Measurements from ENCODE around the gene TPTE. TPM values are rescaled to one million over a fixed set of nuclear protein-coding genes. Genes with fewer than 3 reads are reported as not detected.
"Not testable (repeated sequence)": the region's sequence is repeated elsewhere in the genome, so short reads cannot be mapped to it uniquely, and the experiment has no call there.

TPTE gene
- total and polyA plus RNA-seq, 2 donors (not counting 3 experiments of a cell fraction or from before 2014, with no cell fraction given): not detected

DNA sequence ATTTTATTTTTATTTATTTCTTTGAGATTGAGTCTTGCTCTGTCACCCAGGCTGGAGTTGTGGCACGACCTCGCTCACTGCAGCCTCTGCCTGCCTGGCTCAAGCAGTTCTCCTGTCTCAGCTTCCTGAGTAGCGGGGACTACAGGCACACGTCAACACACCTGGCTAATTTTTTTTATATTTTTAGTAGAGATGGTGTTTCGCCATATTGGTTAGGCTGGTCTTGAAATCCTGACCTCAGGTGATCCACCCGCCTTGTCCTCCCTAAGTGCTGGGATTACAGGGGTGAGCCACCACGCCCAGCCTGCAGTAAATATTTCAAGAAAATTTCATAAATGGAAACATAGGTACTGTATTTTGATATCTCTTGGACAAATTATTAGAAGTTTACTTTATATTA, 43.6 kb upstream of the TPTE start:
- H3K4me1 ChIP-seq (ENCODE audit: control insufficient read depth, extremely low read depth, insufficient read depth, low read length); H3K27ac ChIP-seq (ENCODE audit: insufficient read depth, low read depth, low read length); H4K20me1 ChIP-seq (replicated peaks; ENCODE audit: control insufficient read depth, extremely low read depth, insufficient read depth, low read length); POLR2A ChIA-PET; CTCF ChIA-PET; H3K9me1 ChIP-seq (replicated peaks; ENCODE audit: control insufficient read depth, extremely low read depth, insufficient read depth, low read length); H3K36me3 ChIP-seq (ENCODE audit: control insufficient read depth in 2 of 2, extremely low read depth in 1 of 2, insufficient read depth in 2 of 2, low read length in 2 of 2); intact Hi-C loops (cut with micrococcal nuclease); dilution Hi-C loops (cut with MboI; ENCODE audit: extremely low pct_ligation_motif_present, low sequenced_read_pairs); DNase-seq (ENCODE audit: low read depth, low spot score); BruUV-seq (replicated peaks); H3K9ac ChIP-seq (replicated peaks; ENCODE audit: extremely low read depth, insufficient read depth, low read length); H3K27me3 ChIP-seq (ENCODE audit: control insufficient read depth in 2 of 2, insufficient read depth in 2 of 2, low read length in 2 of 2); H3K4me3 ChIP-seq (replicated peaks in 1 of 3; ENCODE audit: insufficient read depth in 1 of 3, low read depth in 1 of 3, low read length in 3 of 3); H3K79me2 ChIP-seq (ENCODE audit: control insufficient read depth, insufficient read depth, low read length); H3K9me3 ChIP-seq (replicated peaks; ENCODE audit: control insufficient read depth, insufficient read depth, low read length); H3K4me2 ChIP-seq (ENCODE audit: insufficient read depth, low read length); FAIRE-seq; H2AFZ ChIP-seq (ENCODE audit: low read depth, low read length): not testable (repeated sequence)

DNA sequence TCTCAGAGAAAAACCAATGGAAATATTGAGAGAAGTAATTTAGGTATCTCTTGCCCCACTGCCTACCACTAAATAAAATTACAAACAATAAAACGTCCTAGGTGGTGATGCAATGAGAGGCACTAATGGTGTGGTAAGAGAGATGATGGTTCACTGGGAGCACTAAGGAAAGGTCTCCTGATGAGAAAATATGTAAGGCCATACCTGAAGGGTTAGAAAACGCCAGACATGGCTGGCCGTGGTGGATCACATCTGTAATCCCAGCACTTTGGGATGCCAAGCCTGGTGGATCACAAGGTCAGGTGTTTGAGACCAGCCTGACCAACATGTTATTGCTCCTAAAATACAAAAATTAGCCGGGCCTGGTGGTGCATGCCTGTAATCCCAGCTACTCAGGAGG, 41.5 kb upstream of the TPTE start:
- H3K36me3 ChIP-seq (ENCODE audit: control insufficient read depth in 2 of 2, extremely low read depth in 1 of 2, insufficient read depth in 2 of 2, low read length in 2 of 2); H3K4me3 ChIP-seq (replicated peaks in 1 of 3; ENCODE audit: insufficient read depth in 1 of 3, low read depth in 1 of 3, low read length in 3 of 3); FAIRE-seq; H2AFZ ChIP-seq (ENCODE audit: low read depth, low read length); H3K4me2 ChIP-seq (ENCODE audit: insufficient read depth, low read length); H3K27ac ChIP-seq (ENCODE audit: insufficient read depth, low read depth, low read length); dilution Hi-C loops (cut with MboI; ENCODE audit: extremely low pct_ligation_motif_present, low sequenced_read_pairs); H3K79me2 ChIP-seq (ENCODE audit: control insufficient read depth, insufficient read depth, low read length); intact Hi-C loops (cut with micrococcal nuclease); H3K9me3 ChIP-seq (replicated peaks; ENCODE audit: control insufficient read depth, insufficient read depth, low read length); H4K20me1 ChIP-seq (replicated peaks; ENCODE audit: control insufficient read depth, extremely low read depth, insufficient read depth, low read length); BruUV-seq (replicated peaks); H3K27me3 ChIP-seq (ENCODE audit: control insufficient read depth in 2 of 2, insufficient read depth in 2 of 2, low read length in 2 of 2); H3K9me1 ChIP-seq (replicated peaks; ENCODE audit: control insufficient read depth, extremely low read depth, insufficient read depth, low read length); H3K4me1 ChIP-seq (ENCODE audit: control insufficient read depth, extremely low read depth, insufficient read depth, low read length); DNase-seq (ENCODE audit: low read depth, low spot score); CTCF ChIA-PET; POLR2A ChIA-PET; H3K9ac ChIP-seq (replicated peaks; ENCODE audit: extremely low read depth, insufficient read depth, low read length): not testable (repeated sequence)

DNA sequence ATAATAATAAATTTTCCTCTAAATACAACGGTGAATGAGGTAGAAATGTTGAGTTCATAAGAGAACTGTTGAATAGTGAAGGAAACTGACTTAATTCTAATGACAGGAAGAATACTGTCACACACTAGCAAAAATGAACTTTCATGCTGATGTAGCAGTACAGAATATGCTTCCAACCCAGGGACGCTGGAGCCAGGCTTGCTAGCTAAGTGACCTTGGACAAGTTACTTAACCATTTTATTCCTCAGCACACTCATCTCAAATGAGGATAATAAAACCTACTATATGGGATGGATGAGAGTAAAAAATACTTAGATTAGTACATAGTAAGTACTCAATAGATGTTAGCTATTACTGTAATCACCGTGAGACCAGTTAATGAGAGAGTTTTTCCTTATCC, 36.5 kb upstream of the TPTE start:
- dilution Hi-C loops (cut with MboI; ENCODE audit: extremely low pct_ligation_motif_present, low sequenced_read_pairs): not testable (repeated sequence)

DNA sequence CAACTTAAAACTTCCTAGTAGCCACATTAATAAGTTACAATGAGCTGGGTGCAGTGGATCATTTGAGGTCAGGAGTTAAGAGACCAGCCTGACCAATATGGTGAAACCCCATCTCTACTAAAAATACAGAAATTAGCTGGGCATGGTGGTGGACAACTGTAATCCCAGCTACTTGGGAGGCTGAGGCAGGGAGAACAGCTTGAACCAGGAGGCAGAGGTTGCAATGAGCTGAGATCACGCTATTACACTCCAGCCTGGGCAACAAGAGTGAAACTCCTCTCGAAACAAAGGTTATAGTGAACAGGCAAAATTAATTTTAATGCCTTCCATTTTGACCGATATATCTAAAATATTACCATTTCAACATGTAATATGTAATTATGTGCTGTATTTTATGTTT, 30.9 kb upstream of the TPTE start:
- BruUV-seq (replicated peaks); H3K27me3 ChIP-seq (ENCODE audit: control insufficient read depth in 2 of 2, insufficient read depth in 2 of 2, low read length in 2 of 2); H3K9me1 ChIP-seq (replicated peaks; ENCODE audit: control insufficient read depth, extremely low read depth, insufficient read depth, low read length); H4K20me1 ChIP-seq (replicated peaks; ENCODE audit: control insufficient read depth, extremely low read depth, insufficient read depth, low read length); H3K36me3 ChIP-seq (ENCODE audit: control insufficient read depth in 2 of 2, extremely low read depth in 1 of 2, insufficient read depth in 2 of 2, low read length in 2 of 2); H3K4me2 ChIP-seq (ENCODE audit: insufficient read depth, low read length); H3K4me3 ChIP-seq (replicated peaks in 1 of 3; ENCODE audit: insufficient read depth in 1 of 3, low read depth in 1 of 3, low read length in 3 of 3); FAIRE-seq; H3K79me2 ChIP-seq (ENCODE audit: control insufficient read depth, insufficient read depth, low read length); intact Hi-C loops (cut with micrococcal nuclease); H3K9ac ChIP-seq (replicated peaks; ENCODE audit: extremely low read depth, insufficient read depth, low read length); dilution Hi-C loops (cut with MboI; ENCODE audit: extremely low pct_ligation_motif_present, low sequenced_read_pairs); POLR2A ChIA-PET; H3K9me3 ChIP-seq (replicated peaks; ENCODE audit: control insufficient read depth, insufficient read depth, low read length); DNase-seq (ENCODE audit: low read depth, low spot score); CTCF ChIA-PET; H3K27ac ChIP-seq (ENCODE audit: insufficient read depth, low read depth, low read length); H3K4me1 ChIP-seq (ENCODE audit: control insufficient read depth, extremely low read depth, insufficient read depth, low read length); H2AFZ ChIP-seq (ENCODE audit: low read depth, low read length): not testable (repeated sequence)

More for the DNA sequence above, 36.5 kb upstream of the TPTE start:
- H3K4me2 ChIP-seq (ENCODE audit: insufficient read depth, low read length); H3K36me3 ChIP-seq (ENCODE audit: control insufficient read depth in 2 of 2, extremely low read depth in 1 of 2, insufficient read depth in 2 of 2, low read length in 2 of 2); H3K4me1 ChIP-seq (ENCODE audit: control insufficient read depth, extremely low read depth, insufficient read depth, low read length); CTCF ChIA-PET; H3K9ac ChIP-seq (replicated peaks; ENCODE audit: extremely low read depth, insufficient read depth, low read length); H3K79me2 ChIP-seq (ENCODE audit: control insufficient read depth, insufficient read depth, low read length); POLR2A ChIA-PET; FAIRE-seq; H3K9me3 ChIP-seq (replicated peaks; ENCODE audit: control insufficient read depth, insufficient read depth, low read length); H3K9me1 ChIP-seq (replicated peaks; ENCODE audit: control insufficient read depth, extremely low read depth, insufficient read depth, low read length); intact Hi-C loops (cut with micrococcal nuclease); H4K20me1 ChIP-seq (replicated peaks; ENCODE audit: control insufficient read depth, extremely low read depth, insufficient read depth, low read length); H3K4me3 ChIP-seq (replicated peaks in 1 of 3; ENCODE audit: insufficient read depth in 1 of 3, low read depth in 1 of 3, low read length in 3 of 3); H3K27ac ChIP-seq (ENCODE audit: insufficient read depth, low read depth, low read length); H3K27me3 ChIP-seq (ENCODE audit: control insufficient read depth in 2 of 2, insufficient read depth in 2 of 2, low read length in 2 of 2); DNase-seq (ENCODE audit: low read depth, low spot score); H2AFZ ChIP-seq (ENCODE audit: low read depth, low read length); BruUV-seq (replicated peaks): not testable (repeated sequence)

Data from endothelial cell of umbilical vein (primary cell).